GM23248 (cell line): ENCODE measurements around the gene DAAM1. TPM values are rescaled to one million over a fixed set of nuclear protein-coding genes. Genes with fewer than 3 reads are reported as not detected.

Source experiments
- DNase-seq: peaks from one replicate; pipeline ENCODE4 v3.0.0-alpha.2; 2015
- H2AFZ ChIP-seq: fragments of 200-600 bp; sonication (generic); 2 replicates; pipeline ENCODE4 v1.6.1; 2016; ENCODE audit warnings: antibody characterized with exemption
- H3F3A ChIP-seq: fragments of 200-600 bp; sonication (generic); 2 replicates; pipeline ENCODE4 v1.6.1; 2016; ENCODE audit warnings: mild to moderate bottlenecking, antibody characterized with exemption, mixed run types; ENCODE audit not compliant: insufficient read depth
- H3K27ac ChIP-seq: fragments of 200-600 bp; sonication (generic); 2 replicates; pipeline ENCODE4 v1.5.1; 2016; ENCODE audit warnings: mild to moderate bottlenecking
- H3K27me3 ChIP-seq: fragments of 200-600 bp; sonication (generic); replicated peaks from 2 replicates; pipeline ENCODE4 v1.6.1; 2016; ENCODE audit warnings: mild to moderate bottlenecking; ENCODE audit not compliant: insufficient read depth
- H3K36me3 ChIP-seq: fragments of 200-600 bp; sonication (generic); 2 replicates; pipeline ENCODE4 v1.6.1; 2016; ENCODE audit warnings: low read depth, mild to moderate bottlenecking
- H3K4me1 ChIP-seq: fragments of 200-600 bp; sonication (generic); 2 replicates; pipeline ENCODE4 v1.6.1; 2016; ENCODE audit warnings: mild to moderate bottlenecking; ENCODE audit not compliant: insufficient read depth
- H3K4me2 ChIP-seq: fragments of 200-600 bp; sonication (generic); one replicate; pipeline ENCODE4 v1.6.1; 2016; ENCODE audit warnings: mild to moderate bottlenecking; ENCODE audit not compliant: unreplicated experiment
- H3K4me3 ChIP-seq: fragments of 200-600 bp; sonication (generic); 2 replicates; pipeline ENCODE4 v1.5.1; 2016; ENCODE audit warnings: mild to moderate bottlenecking
- H3K79me2 ChIP-seq: fragments of 200-600 bp; sonication (generic); 2 replicates; pipeline ENCODE4 v1.6.1; 2016; ENCODE audit warnings: mild to moderate bottlenecking; ENCODE audit not compliant: insufficient read depth
- H3K9ac ChIP-seq: fragments of 200-600 bp; sonication (generic); 2 replicates; pipeline ENCODE4 v1.6.1; 2016; ENCODE audit warnings: mild to moderate bottlenecking
- H3K9me2 ChIP-seq: fragments of 200-600 bp; sonication (generic); 2 replicates; pipeline ENCODE4 v1.6.1; 2016; ENCODE audit warnings: mixed run types, mild to moderate bottlenecking, moderate library complexity; ENCODE audit not compliant: insufficient read depth
- H3K9me3 ChIP-seq: fragments of 200-600 bp; sonication (generic); one replicate; pipeline ENCODE4 v1.6.1; 2017; ENCODE audit warnings: low read depth
- H4K20me1 ChIP-seq: fragments of 200-600 bp; sonication (generic); 2 replicates; pipeline ENCODE4 v1.6.0; 2016; ENCODE audit not compliant: insufficient read depth
- EZH2 ChIP-seq: fragments of 200-600 bp; sonication (generic); IDR thresholded peaks from 2 replicates; pipeline ENCODE4 v1.6.1; 2018; ENCODE audit warnings: antibody characterized with exemption, mild to moderate bottlenecking; ENCODE audit not compliant: insufficient read depth, poor library complexity, severe bottlenecking
- EZH2phosphoT487 ChIP-seq: fragments of 200-600 bp; sonication (generic); IDR thresholded peaks from 2 replicates; pipeline ENCODE4 v1.6.1; 2018; ENCODE audit warnings: antibody characterized with exemption, moderate library complexity, mild to moderate bottlenecking, low read depth; ENCODE audit not compliant: insufficient read depth
- WGBS, 2 experiments: methylation state at CpG; one replicate each; pipeline ENCODE4 v1.1.6; 2015 to 2017; ENCODE audit warnings: low lambda C conversion rate in 2 of 2, low coverage in 1 of 2; ENCODE audit errors: missing lambda C conversion rate in 2 of 2; 5-methylcytosine and 5-hydroxymethylcytosine counted together
- in situ Hi-C: fragments of 300-500 bp; cut with MboI; formaldehyde crosslinking; loops from 2 replicates; pipeline ENCODE4 v1.15.0; 2020
- polyA plus RNA-seq: library from polyadenylated mRNA; unstranded; fragments of >200 nt; fragmentation: Nextera tagmentation; extraction: Ambion mirVana; gene quantifications from 2 replicates; pipeline ENCODE4 v1.2.1, GENCODE V29; 2016
- total RNA-seq: library from RNA; depleted of rRNA; stranded (reverse); fragments of >200 nt; shearing (Covaris generic); gene quantifications from 2 replicates; pipeline ENCODE4 v1.2.3, GENCODE V29; 2014

The DAAM1 gene
- total and polyA plus RNA-seq, 2 experiments from 2014 or later = 17.4 to 17.5 TPM

DNA sequence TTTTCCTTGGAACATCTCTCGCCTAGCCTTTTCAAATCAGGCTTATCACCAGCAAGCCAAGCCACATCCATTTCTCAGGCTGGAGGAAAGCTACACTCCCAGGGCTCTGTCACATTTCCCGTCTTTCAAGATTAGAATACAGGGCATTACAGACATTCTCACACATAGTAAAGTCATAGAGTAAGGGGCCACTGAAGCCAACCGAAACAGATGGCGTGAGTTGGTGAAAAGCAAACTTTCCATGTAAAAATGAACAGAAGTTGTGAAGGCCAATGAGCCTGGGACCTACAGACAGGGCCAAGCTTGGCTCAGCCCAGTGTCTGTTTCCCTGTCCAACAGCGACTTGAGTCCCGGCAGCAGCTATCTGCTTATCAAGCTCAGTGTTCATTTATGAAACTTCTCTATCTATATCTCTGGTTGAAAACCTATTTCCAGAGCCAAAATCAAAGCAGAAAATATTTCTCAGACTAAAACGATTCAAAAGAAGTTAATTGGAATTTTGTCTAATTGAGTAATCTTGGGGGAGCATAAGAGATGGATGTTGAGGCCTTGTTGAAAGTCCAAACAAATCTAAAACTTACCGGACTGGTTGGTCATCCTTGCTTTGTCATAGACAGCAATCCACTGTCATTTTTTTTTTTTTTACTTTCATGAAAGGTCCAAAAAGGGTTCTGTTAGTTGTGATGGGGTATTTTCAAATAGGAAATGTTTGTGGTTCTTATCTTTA lies 105.6 kb downstream of the DAAM1 start:
- WGBS, 2 experiments = 48 to 53% methylated on average over 8 of the region's 8 CpGs
- peaks cover 34% of the 10 kb centered on the region for H3F3A ChIP-seq
- in situ Hi-C loops = no loop called here
- peaks cover 25% of the 10 kb centered on the region for H3K4me1 ChIP-seq
- no peaks in the 10 kb centered on the region for H3K9me3 ChIP-seq
- H3K9ac ChIP-seq = peak overlapping the region; percentile 9; the same call in 1 of the 2 replicates
- H3K27me3 ChIP-seq = no peaks in the 10 kb centered on the region
- H2AFZ ChIP-seq = no peak overlapping the region
- H3K79me2 ChIP-seq = peaks cover 9% of the 10 kb centered on the region; the same call in 1 of the 2 replicates
- 0 out of 2 replicates have a peak, but pooled peaks cover 12% of the 10 kb centered on the region for H3K36me3 ChIP-seq
- no peak for TF ChIP-seq EZH2
- TF ChIP-seq EZH2phosphoT487 = no peak
- no peak overlapping the region for H3K4me3 ChIP-seq
- peak overlapping the region; percentile 20 for H3K4me2 ChIP-seq
- no peaks in the 10 kb centered on the region for H3K9me2 ChIP-seq
- DNase-seq = peak; percentile 59
- H3K27ac ChIP-seq = peak overlapping the region; percentile 65
- no peaks in the 10 kb centered on the region for H4K20me1 ChIP-seq

- no peak overlapping the region for H3K4me3 ChIP-seq
- H3K27ac ChIP-seq = peak overlapping the region; percentile 65
- H3K9me2 ChIP-seq = no peaks in the 10 kb centered on the region
- peak; percentile 79 for DNase-seq
- in situ Hi-C loops = no loop called here
- peaks cover 9% of the 10 kb centered on the region; the same call in 1 of the 2 replicates for H3K79me2 ChIP-seq
- no peak overlapping the region for H2AFZ ChIP-seq
- 0 out of 2 replicates have a peak, but pooled peaks cover 12% of the 10 kb centered on the region for H3K36me3 ChIP-seq
- H3K9ac ChIP-seq = peak overlapping the region; percentile 9; the same call in 1 of the 2 replicates
- H3K4me1 ChIP-seq = peaks cover 25% of the 10 kb centered on the region
- H3F3A ChIP-seq = peaks cover 34% of the 10 kb centered on the region
- no peaks in the 10 kb centered on the region for H3K27me3 ChIP-seq
- H3K4me2 ChIP-seq = peak overlapping the region; percentile 20
- TF ChIP-seq EZH2phosphoT487 (0 out of 2 replicates have a peak, but pooled peaks have one; percentile 78), EZH2 (no peak)
- H4K20me1 ChIP-seq = no peaks in the 10 kb centered on the region
- no peaks in the 10 kb centered on the region for H3K9me3 ChIP-seq
- WGBS, 2 experiments = 0 to 4% methylated on average over 1 of the region's 1 CpG
These were observed 106.2 kb downstream of the DAAM1 start for GRCh38 chr14:59294662-59294992.

DNA sequence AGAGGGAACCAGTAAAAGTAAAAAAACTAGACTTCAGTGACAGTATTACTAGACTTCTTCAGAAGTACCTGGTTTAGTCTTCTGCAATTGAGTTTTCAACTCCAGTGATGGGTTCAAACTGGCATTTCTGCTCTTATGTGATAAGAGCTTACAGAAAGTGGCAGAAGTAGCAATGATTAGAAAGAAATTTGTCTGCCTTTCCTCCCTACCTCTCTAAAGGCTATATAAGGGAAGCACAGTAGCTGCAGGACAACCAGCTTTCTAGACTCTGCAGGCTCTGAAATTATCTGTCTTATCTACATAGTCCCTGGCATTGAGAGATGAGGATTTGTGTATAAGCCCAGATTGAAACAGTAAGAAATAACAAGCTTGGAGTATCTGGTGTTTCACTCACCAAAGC lies 107.5 kb downstream of the DAAM1 start:
- no peak overlapping the region for H3K9ac ChIP-seq
- no peak overlapping the region for H3K4me3 ChIP-seq
- no peak overlapping the region for H3K27ac ChIP-seq
- TF ChIP-seq EZH2phosphoT487 (no peak), EZH2 (no peak)
- peaks cover 34% of the 10 kb centered on the region for H3F3A ChIP-seq
- H3K4me1 ChIP-seq = peaks cover 25% of the 10 kb centered on the region
- no peak for DNase-seq
- in situ Hi-C loops = no loop called here
- H4K20me1 ChIP-seq = no peaks in the 10 kb centered on the region
- H3K4me2 ChIP-seq = no peak overlapping the region
- H3K9me3 ChIP-seq = no peaks in the 10 kb centered on the region
- no peaks in the 10 kb centered on the region for H3K27me3 ChIP-seq
- H3K79me2 ChIP-seq = peaks cover 9% of the 10 kb centered on the region; the same call in 1 of the 2 replicates
- H3K36me3 ChIP-seq = 0 out of 2 replicates have a peak, but pooled peaks cover 12% of the 10 kb centered on the region
- no peak overlapping the region for H2AFZ ChIP-seq
- no peaks in the 10 kb centered on the region for H3K9me2 ChIP-seq

GRCh38 chr14:59296508-59296907 lies 108.0 kb downstream of the DAAM1 start:
- Histone ChIP-seq H2AFZ (no peak overlapping the region), H3K9me2 (no peaks in the 10 kb centered on the region), H3K79me2 (peaks cover 9% of the 10 kb centered on the region; the same call in 1 of the 2 replicates), H4K20me1 (no peaks in the 10 kb centered on the region), H3K9ac (no peak overlapping the region), H3K4me1 (peaks cover 25% of the 10 kb centered on the region), H3K9me3 (no peaks in the 10 kb centered on the region), H3K4me3 (no peak overlapping the region), H3K4me2 (no peak overlapping the region), H3F3A (peaks cover 34% of the 10 kb centered on the region), H3K27me3 (no peaks in the 10 kb centered on the region), H3K36me3 (0 out of 2 replicates have a peak, but pooled peaks cover 12% of the 10 kb centered on the region), H3K27ac (no peak overlapping the region)
- 89 to 95% methylated on average over 2 of the region's 2 CpGs for WGBS, 2 experiments
- no peak for TF ChIP-seq EZH2phosphoT487
- TF ChIP-seq EZH2 = no peak
- no peak for DNase-seq
- in situ Hi-C loops = no loop called here
